ENCODE results near the gene RHOF.

GRCh38 chr12:121828826-121829225, 35.3 kb upstream of the RHOF start:
- no peak for TF ChIP-seq CTCF (IDR thresholded peaks at IDR 0.05; ENCODE audit: insufficient read depth, low read length, poor library complexity, severe bottlenecking)
- no peak for TF ChIP-seq EZH2phosphoT487 (conservative IDR thresholded peaks at IDR 0.05; ENCODE audit: low read length)
